ENCODE results near the gene PYGB.
A peak's percentile ranks its signal among the peaks of the same experiment; 100 is the strongest.

The PYGB gene

GRCh38 chr20:25216199-25216945 is 31.5 kb upstream of the PYGB start:
- DNase-seq (ENCODE audit: low read depth in 2 of 2) = no peak
- TF ChIP-seq CTCF (IDR thresholded peaks at IDR 0.05; ENCODE audit: low read depth, low read length) = no peak
- no peak overlapping the region for H3K4me3 ChIP-seq (replicated peaks in 1 of 2; ENCODE audit: low read depth in 2 of 2, low read length in 2 of 2)

- H3K4me3 ChIP-seq (replicated peaks in 1 of 2; ENCODE audit: low read depth in 2 of 2, low read length in 2 of 2) = no peak overlapping the region
- TF ChIP-seq CTCF (IDR thresholded peaks at IDR 0.05; ENCODE audit: low read depth, low read length) = no peak
Observed at GRCh38 chr20:25217161-25218108, 30.4 kb upstream of the PYGB start.

GRCh38 chr20:25218109-25218486 is 29.8 kb upstream of the PYGB start:
- no peak overlapping the region for H3K4me3 ChIP-seq (replicated peaks in 1 of 2; ENCODE audit: low read depth in 2 of 2, low read length in 2 of 2)
- no peak for DNase-seq (ENCODE audit: low read depth in 2 of 2)
- no peak for TF ChIP-seq CTCF (IDR thresholded peaks at IDR 0.05; ENCODE audit: low read depth, low read length)

More at GRCh38 chr20:25217161-25218108, 30.4 kb upstream of the PYGB start:
- no peak for DNase-seq (ENCODE audit: low read depth in 2 of 2)

GRCh38 chr20:25218492-25218891 is 29.4 kb upstream of the PYGB start:
- no peak for DNase-seq (ENCODE audit: low read depth in 2 of 2)
- H3K4me3 ChIP-seq (replicated peaks in 1 of 2; ENCODE audit: low read depth in 2 of 2, low read length in 2 of 2) = no peak overlapping the region
- TF ChIP-seq CTCF (IDR thresholded peaks at IDR 0.05; ENCODE audit: low read depth, low read length) = no peak

GRCh38 chr20:25219365-25219764 is 28.5 kb upstream of the PYGB start:
- H3K4me3 ChIP-seq (replicated peaks in 1 of 2; ENCODE audit: low read depth in 2 of 2, low read length in 2 of 2) = no peak overlapping the region
- no peak for TF ChIP-seq CTCF (IDR thresholded peaks at IDR 0.05; ENCODE audit: low read depth, low read length)
- no peak for DNase-seq (ENCODE audit: low read depth in 2 of 2)

- no peak overlapping the region for H3K4me3 ChIP-seq (replicated peaks in 1 of 2; ENCODE audit: low read depth in 2 of 2, low read length in 2 of 2)
- TF ChIP-seq CTCF (IDR thresholded peaks at IDR 0.05; ENCODE audit: low read depth, low read length) = peak; percentile 25
- no peak for DNase-seq (ENCODE audit: low read depth in 2 of 2)
Observed at GRCh38 chr20:25220021-25220730, 27.7 kb upstream of the PYGB start.

Measured in cardiac fibroblast (primary cell).